ENCODE results near the gene ARL3. TPM values are rescaled to one million over a fixed set of nuclear protein-coding genes. Genes with fewer than 3 reads are reported as not detected.

ARL3 gene
- total RNA-seq, 4 donors from 2014 or later: 0.87 to 5.0 (median 2.2) TPM

- no peak overlapping the region for H3K4me3 ChIP-seq
- H3K4me1 ChIP-seq: peaks cover 37 to 97% (median 64%) of the 10 kb centered on the region in 3 donors
- TF ChIP-seq CTCF (IDR thresholded peaks at IDR 0.05) (no peak), POLR2A (IDR thresholded peaks at IDR 0.05) (no peak)
- 78 to 88% methylated on average over 7 to 14 of the region's 22 CpGs for WGBS, 2 donors
- intact Hi-C loops (cut with DNase I): no loop called here
- no peak for DNase-seq
- H3K36me3 ChIP-seq: peaks cover 0 to 36% (median 0%) of the 10 kb centered on the region in 3 donors
- H3K27me3 ChIP-seq: no peaks in the 10 kb centered on the region
- H3K27ac ChIP-seq: peak overlapping the region; percentile 16 to 92 (median 86)
- H3K9me3 ChIP-seq: no peaks in the 10 kb centered on the region
Observed at GRCh38 chr10:102629661-102630614, 84.3 kb downstream of the ARL3 start.

- Histone ChIP-seq H3K9me3 (no peaks in the 10 kb centered on the region), H3K27me3 (no peaks in the 10 kb centered on the region), H3K27ac (peak overlapping the region; percentile 61 to 92 (median 86)), H3K36me3 (peaks cover 0 to 36% (median 0%) of the 10 kb centered on the region in 3 donors), H3K4me3 (no peak overlapping the region), H3K4me1 (peaks cover 23 to 90% (median 53%) of the 10 kb centered on the region in 3 donors)
- DNase-seq: no peak
- intact Hi-C loops (cut with DNase I): no loop called here
- TF ChIP-seq POLR2A (IDR thresholded peaks at IDR 0.05) (no peak), CTCF (IDR thresholded peaks at IDR 0.05) (no peak)
- 75 to 80% methylated on average over 2 to 5 of the region's 11 CpGs for WGBS, 2 donors
Observed at GRCh38 chr10:102628451-102628911, 85.7 kb downstream of the ARL3 start.

GRCh38 chr10:102627736-102628293 is 86.4 kb downstream of the ARL3 start:
- 17 to 27% methylated on average over 3 to 5 of the region's 9 CpGs for WGBS, 2 donors
- no peaks in the 10 kb centered on the region for H3K27me3 ChIP-seq
- peaks cover 0 to 36% (median 0%) of the 10 kb centered on the region in 3 donors for H3K36me3 ChIP-seq
- peaks cover 23 to 87% (median 46%) of the 10 kb centered on the region in 3 donors for H3K4me1 ChIP-seq
- TF ChIP-seq POLR2A (IDR thresholded peaks at IDR 0.05): no peak
- no peak for TF ChIP-seq CTCF (IDR thresholded peaks at IDR 0.05)
- peak overlapping the region; percentile 61 to 92 (median 86) for H3K27ac ChIP-seq
- intact Hi-C loops (cut with DNase I): no loop called here
- no peak overlapping the region for H3K4me3 ChIP-seq
- DNase-seq: no peak
- no peaks in the 10 kb centered on the region for H3K9me3 ChIP-seq

GRCh38 chr10:102627291-102627735 is 86.9 kb downstream of the ARL3 start:
- peaks cover 19 to 87% (median 44%) of the 10 kb centered on the region in 3 donors for H3K4me1 ChIP-seq
- WGBS, 2 donors: 40 to 57% methylated on average over 10 to 11 of the region's 12 CpGs
- no peak for DNase-seq

GRCh38 chr10:102626026-102626685 is 88.0 kb downstream of the ARL3 start:
- Histone ChIP-seq H3K4me3 (no peak overlapping the region), H3K36me3 (peaks cover 0 to 36% (median 0%) of the 10 kb centered on the region in 3 donors), H3K27me3 (no peaks in the 10 kb centered on the region), H3K9me3 (no peaks in the 10 kb centered on the region), H3K27ac (peak overlapping the region; percentile 32 to 89 (median 81)), H3K4me1 (peaks cover 16 to 88% (median 50%) of the 10 kb centered on the region in 3 donors)
- intact Hi-C loops (cut with DNase I): no loop called here
- TF ChIP-seq POLR2A (IDR thresholded peaks at IDR 0.05): no peak
- no peak for TF ChIP-seq CTCF (IDR thresholded peaks at IDR 0.05)
- WGBS, 2 donors: 55 to 73% methylated on average over 5 to 9 of the region's 10 CpGs
- DNase-seq: no peak

More at GRCh38 chr10:102627291-102627735, 86.9 kb downstream of the ARL3 start:
- no peaks in the 10 kb centered on the region for H3K9me3 ChIP-seq
- H3K27ac ChIP-seq: peak overlapping the region; percentile 61 to 92 (median 86)
- TF ChIP-seq POLR2A (IDR thresholded peaks at IDR 0.05): no peak
- peaks cover 0 to 36% (median 0%) of the 10 kb centered on the region in 3 donors for H3K36me3 ChIP-seq
- intact Hi-C loops (cut with DNase I): no loop called here
- no peaks in the 10 kb centered on the region for H3K27me3 ChIP-seq
- no peak overlapping the region for H3K4me3 ChIP-seq

All from esophagus squamous epithelium (tissue), 5 donors.